Mononuclear cell (primary cell): Measurements from ENCODE around the gene ANKRD13D. TPM values are rescaled to one million over a fixed set of nuclear protein-coding genes. Genes with fewer than 3 reads are reported as not detected.

Experiments
- H3K27me3 ChIP-seq: 2 replicates; pipeline ENCODE4 v1.6.0; 2011; ENCODE audit warnings: low read length, control low read depth; ENCODE audit not compliant: insufficient read depth
- H3K4me1 ChIP-seq: 2 replicates; pipeline ENCODE4 v1.5.1; 2011; ENCODE audit warnings: mild to moderate bottlenecking, low read length, control low read depth; ENCODE audit not compliant: insufficient read depth
- H3K4me3 ChIP-seq: 2 replicates; pipeline ENCODE4 v1.5.1; 2011; ENCODE audit warnings: mild to moderate bottlenecking, low read length, moderate library complexity
- H3K9me3 ChIP-seq: 2 replicates; pipeline ENCODE4 v1.5.1; 2011; ENCODE audit warnings: low read depth, mild to moderate bottlenecking, control low read depth, low read length
- total RNA-seq: library from RNA; depleted of rRNA; stranded (reverse); fragments of >200 nt; gene quantifications from one replicate; pipeline ENCODE4 v1.2.3, GENCODE V29; 2012

ANKRD13D gene
- total RNA-seq = 48.4 TPM

- Histone ChIP-seq H3K9me3 (no peaks in the 10 kb centered on the region), H3K27me3 (no peaks in the 10 kb centered on the region), H3K4me3 (peak within 1 kb of the TSS; percentile 76), H3K4me1 (peaks cover 89% of the 10 kb centered on the region)
Observed at GRCh38 chr11:67289226-67289650, at the start of gene ANKRD13D. Gene ANKRD13D, plus strand, starts transcription at chr11:67289303. Its CDS starts 158 bp downstream, at chr11:67289461.

GRCh38 chr11:67239783-67240575, 49.1 kb upstream of the ANKRD13D start:
- peaks cover 55% of the 10 kb centered on the region for H3K4me1 ChIP-seq
- H3K4me3 ChIP-seq = peak overlapping the region; percentile 99
- no peaks in the 10 kb centered on the region for H3K9me3 ChIP-seq
- no peaks in the 10 kb centered on the region for H3K27me3 ChIP-seq

- no peaks in the 10 kb centered on the region for H3K9me3 ChIP-seq
- no peaks in the 10 kb centered on the region for H3K27me3 ChIP-seq
- H3K4me3 ChIP-seq = peak overlapping the region; percentile 99
- H3K4me1 ChIP-seq = peaks cover 55% of the 10 kb centered on the region
Observed at GRCh38 chr11:67240576-67241389, 48.3 kb upstream of the ANKRD13D start.

- Histone ChIP-seq H3K4me3 (no peak overlapping the region), H3K4me1 (peaks cover 51% of the 10 kb centered on the region), H3K9me3 (no peaks in the 10 kb centered on the region), H3K27me3 (no peaks in the 10 kb centered on the region)
Observed at GRCh38 chr11:67242548-67242947, 46.6 kb upstream of the ANKRD13D start.

GRCh38 chr11:67243051-67243450, 46.1 kb upstream of the ANKRD13D start:
- Histone ChIP-seq H3K4me1 (peaks cover 50% of the 10 kb centered on the region), H3K9me3 (no peaks in the 10 kb centered on the region), H3K27me3 (no peaks in the 10 kb centered on the region), H3K4me3 (no peak overlapping the region)

- no peaks in the 10 kb centered on the region for H3K27me3 ChIP-seq
- peaks cover 33% of the 10 kb centered on the region for H3K4me1 ChIP-seq
- H3K4me3 ChIP-seq = no peak overlapping the region
- H3K9me3 ChIP-seq = no peaks in the 10 kb centered on the region
Observed at GRCh38 chr11:67245046-67245445, 44.1 kb upstream of the ANKRD13D start.

GRCh38 chr11:67247946-67248550, 41.1 kb upstream of the ANKRD13D start:
- Histone ChIP-seq H3K4me3 (no peak overlapping the region), H3K9me3 (no peaks in the 10 kb centered on the region), H3K4me1 (peaks cover 18% of the 10 kb centered on the region), H3K27me3 (no peaks in the 10 kb centered on the region)

GRCh38 chr11:67248653-67249052, 40.5 kb upstream of the ANKRD13D start:
- no peaks in the 10 kb centered on the region for H3K27me3 ChIP-seq

GRCh38 chr11:67250059-67251043, 38.8 kb upstream of the ANKRD13D start:
- Histone ChIP-seq H3K27me3 (no peaks in the 10 kb centered on the region), H3K4me1 (peaks cover 26% of the 10 kb centered on the region), H3K4me3 (no peak overlapping the region), H3K9me3 (no peaks in the 10 kb centered on the region)

More at GRCh38 chr11:67248653-67249052, 40.5 kb upstream of the ANKRD13D start:
- no peaks in the 10 kb centered on the region for H3K9me3 ChIP-seq
- H3K4me1 ChIP-seq = peaks cover 21% of the 10 kb centered on the region
- no peak overlapping the region for H3K4me3 ChIP-seq

GRCh38 chr11:67251841-67252240, 37.3 kb upstream of the ANKRD13D start:
- Histone ChIP-seq H3K9me3 (no peaks in the 10 kb centered on the region), H3K4me1 (peaks cover 26% of the 10 kb centered on the region), H3K27me3 (no peaks in the 10 kb centered on the region), H3K4me3 (no peak overlapping the region)

GRCh38 chr11:67252831-67253239, 36.3 kb upstream of the ANKRD13D start:
- H3K27me3 ChIP-seq = no peaks in the 10 kb centered on the region
- peaks cover 26% of the 10 kb centered on the region for H3K4me1 ChIP-seq
- no peaks in the 10 kb centered on the region for H3K9me3 ChIP-seq
- H3K4me3 ChIP-seq = no peak overlapping the region

GRCh38 chr11:67253872-67254624, 35.1 kb upstream of the ANKRD13D start:
- Histone ChIP-seq H3K4me3 (no peak overlapping the region), H3K4me1 (peaks cover 26% of the 10 kb centered on the region), H3K27me3 (no peaks in the 10 kb centered on the region), H3K9me3 (no peaks in the 10 kb centered on the region)

- H3K4me1 ChIP-seq = peaks cover 26% of the 10 kb centered on the region
- no peak overlapping the region for H3K4me3 ChIP-seq
- no peaks in the 10 kb centered on the region for H3K27me3 ChIP-seq
- H3K9me3 ChIP-seq = no peaks in the 10 kb centered on the region
Observed at GRCh38 chr11:67254798-67255197, 34.3 kb upstream of the ANKRD13D start.
